NCI-H2029 treated with DMSO at 0.1 percent for 48 hours (cell line): ENCODE measurements around the gene AGAP1.
A peak's percentile ranks its signal among the peaks of the same experiment; 100 is the strongest.
"Not testable (repeated sequence)": the region's sequence is repeated elsewhere in the genome, so short reads cannot be mapped to it uniquely, and the experiment has no call there.

Source experiments
- DNase-seq: peaks from one replicate; lab custom pipeline; 2025; lab: John Stamatoyannopoulos, UW

AGAP1 gene

GRCh38 chr2:235592430-235592829 is 98.6 kb downstream of the AGAP1 start:
- DNase-seq: no peak

GRCh38 chr2:235592836-235593235 is 99.0 kb downstream of the AGAP1 start:
- DNase-seq: no peak

- DNase-seq: peak; percentile 78
Measured at GRCh38 chr2:235594041-235594440, 100.2 kb downstream of the AGAP1 start.

- no peak for DNase-seq
Measured at GRCh38 chr2:235594964-235595363, 101.1 kb downstream of the AGAP1 start.

GRCh38 chr2:235595422-235596010 is 101.7 kb downstream of the AGAP1 start:
- no peak for DNase-seq

- DNase-seq: no peak
Measured at GRCh38 chr2:235596272-235596671, 102.4 kb downstream of the AGAP1 start.

GRCh38 chr2:235597081-235597615 is 103.3 kb downstream of the AGAP1 start:
- no peak for DNase-seq

- DNase-seq: no peak
Measured at GRCh38 chr2:235598026-235598425, 104.2 kb downstream of the AGAP1 start.

GRCh38 chr2:235598532-235599531 is 105.0 kb downstream of the AGAP1 start:
- no peak for DNase-seq

- no peak for DNase-seq
Measured at GRCh38 chr2:235599596-235600338, 105.9 kb downstream of the AGAP1 start.

GRCh38 chr2:235600406-235600805 is 106.6 kb downstream of the AGAP1 start:
- DNase-seq: no peak

- DNase-seq: no peak
Measured at GRCh38 chr2:235600926-235601325, 107.1 kb downstream of the AGAP1 start.

GRCh38 chr2:235601960-235602704 is 108.3 kb downstream of the AGAP1 start:
- DNase-seq: no peak

GRCh38 chr2:235602971-235603370 is 109.1 kb downstream of the AGAP1 start:
- DNase-seq: not testable (repeated sequence)

- DNase-seq: no peak
Measured at GRCh38 chr2:235603659-235604058, 109.8 kb downstream of the AGAP1 start.

- peak; percentile 30 for DNase-seq
Measured at GRCh38 chr2:235605312-235606003, 111.6 kb downstream of the AGAP1 start.

- DNase-seq: no peak
Measured at GRCh38 chr2:235606004-235606715, 112.3 kb downstream of the AGAP1 start.

GRCh38 chr2:235607546-235608199 is 113.8 kb downstream of the AGAP1 start:
- no peak for DNase-seq

- DNase-seq: no peak
Measured at GRCh38 chr2:235608200-235608887, 114.5 kb downstream of the AGAP1 start.
